ENCODE data around the gene ATG4A.

The ATG4A gene

DNA sequence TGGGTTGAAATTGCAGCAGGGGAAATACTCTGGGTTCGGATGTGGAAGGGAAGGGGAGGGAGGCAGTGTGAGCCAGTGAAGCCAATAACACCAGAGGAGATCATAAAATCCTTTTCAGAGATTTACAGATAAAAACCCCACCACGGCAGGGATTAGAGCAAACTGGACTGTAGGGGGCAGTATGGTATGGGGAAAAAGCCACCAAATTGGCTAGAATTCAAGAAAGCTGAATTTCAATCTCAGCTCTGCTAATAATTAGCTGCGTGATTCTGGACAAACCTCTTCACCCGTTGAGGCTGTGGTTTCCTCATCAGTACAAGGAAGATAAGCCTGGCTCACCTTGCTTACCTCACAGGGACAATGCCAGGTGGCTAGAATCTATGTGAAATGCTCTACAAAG lies 108.1 kb downstream of the ATG4A start:
- Histone ChIP-seq H3K4me1 (ENCODE audit: insufficient read depth, poor library complexity, severe bottlenecking) (no peaks in the 10 kb centered on the region), H3K27me3 (ENCODE audit: insufficient read depth, poor library complexity, severe bottlenecking) (no peaks in the 10 kb centered on the region), H3K36me3 (ENCODE audit: low read depth) (peaks cover 6% of the 10 kb centered on the region; the same call in 1 of the 2 replicates), H3K4me3 (ENCODE audit: severe bottlenecking) (no peak overlapping the region), H3K9me3 (ENCODE audit: severe bottlenecking) (no peaks in the 10 kb centered on the region), H3K27ac (ENCODE audit: poor library complexity, severe bottlenecking) (no peak overlapping the region)
- TF ChIP-seq CTCF (IDR thresholded peaks at IDR 0.05; ENCODE audit: poor library complexity, severe bottlenecking) = peak; percentile 50
- ATAC-seq (ENCODE audit: low read depth) (no peak), DNase-seq (ENCODE audit: low spot score) (no peak)

- H3K9me3 ChIP-seq (ENCODE audit: severe bottlenecking) = no peaks in the 10 kb centered on the region
- H3K36me3 ChIP-seq (ENCODE audit: low read depth) = peaks cover 6% of the 10 kb centered on the region; the same call in 1 of the 2 replicates
- TF ChIP-seq CTCF (IDR thresholded peaks at IDR 0.05; ENCODE audit: poor library complexity, severe bottlenecking) = no peak
- DNase-seq (ENCODE audit: low spot score) (no peak), ATAC-seq (ENCODE audit: low read depth) (no peak)
- no peak overlapping the region for H3K27ac ChIP-seq (ENCODE audit: poor library complexity, severe bottlenecking)
- no peak overlapping the region for H3K4me3 ChIP-seq (ENCODE audit: severe bottlenecking)
- H3K4me1 ChIP-seq (ENCODE audit: insufficient read depth, poor library complexity, severe bottlenecking) = no peaks in the 10 kb centered on the region
- no peaks in the 10 kb centered on the region for H3K27me3 ChIP-seq (ENCODE audit: insufficient read depth, poor library complexity, severe bottlenecking)
These were observed 112.0 kb downstream of the ATG4A start for GRCh38 chrX:108203540-108203939.

All from RWPE2 (cell line).